ENCODE data around the gene STXBP6.

- TF ChIP-seq CTCF (IDR thresholded peaks at IDR 0.05; ENCODE audit: low read depth, low read length) (no peak), EZH2phosphoT487 (IDR thresholded peaks at IDR 0.05; ENCODE audit: low read depth) (no peak)
Measured at GRCh38 chr14:24943024-24943423, 106.9 kb downstream of the STXBP6 start.
